Measurements from ENCODE around the gene C3. TPM values are rescaled to one million over a fixed set of nuclear protein-coding genes. Genes with fewer than 3 reads are reported as not detected.

Gene C3
- total RNA-seq (2021; fragmentation: NEBNext Ultra II Directional; extraction: Animal tissue kit (Norgen Biotek cat#: 25700)): 1 to 10 TPM in 4 of 6 experiments, under 1 TPM in 2; 0.82 to 1.5 (median 1.2) TPM
- long read RNA-seq: 0 reads

- H3K4me3 Mint-ChIP-seq: no peak within 1 kb of the TSS
- peaks cover 20% of the 10 kb centered on the region for H3K27me3 Mint-ChIP-seq (ENCODE audit: insufficient read depth)
- H3K27ac Mint-ChIP-seq: no peak within 1 kb of the TSS
- DNase-seq: peak; percentile 50
- H3K9me3 Mint-ChIP-seq: peaks cover 14% of the 10 kb centered on the region
- TF ChIP-seq CTCF (IDR thresholded peaks at IDR 0.05): no peak
- peaks cover 20% of the 10 kb centered on the region for H3K4me1 Mint-ChIP-seq (ENCODE audit: low read depth)
- H3K36me3 Mint-ChIP-seq (ENCODE audit: low read depth): peaks cover 6% of the 10 kb centered on the region
Measured at GRCh38 chr19:6720369-6721137, at the start of gene C3. TSS of gene C3 (minus strand) at chr19:6720650. CDS start at chr19:6720589, 61 bp downstream.

DNA sequence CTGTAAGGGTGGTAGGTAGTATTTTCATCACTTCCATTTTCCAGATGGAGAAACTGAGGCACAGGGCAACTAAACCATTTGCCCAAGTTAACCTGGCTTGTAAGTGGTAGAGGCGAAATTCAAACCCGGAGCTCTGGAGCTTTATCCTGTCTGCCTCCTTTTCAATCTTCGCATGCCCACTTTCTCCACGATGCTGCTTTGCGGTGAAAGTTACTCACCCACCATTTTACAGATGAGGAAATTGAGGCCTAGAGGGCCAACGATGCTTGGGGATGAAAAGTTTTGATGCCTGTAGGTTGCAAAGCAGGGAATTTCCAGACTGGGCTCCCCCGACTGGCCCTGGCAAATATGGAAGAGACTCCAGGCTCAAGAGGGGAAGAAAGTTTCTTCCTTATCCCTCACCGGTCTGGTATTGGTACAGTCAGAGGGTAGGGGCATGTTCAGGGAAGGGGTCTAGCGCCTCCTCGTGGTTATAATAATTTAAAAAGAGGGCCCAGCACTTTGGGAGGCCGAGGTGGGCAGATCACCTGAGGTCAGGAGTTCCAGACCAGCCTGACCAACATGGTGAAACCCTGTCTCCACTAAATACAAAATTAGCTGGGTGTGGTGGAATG, 48.7 kb upstream of the C3 start:
- peak; percentile 76 for TF ChIP-seq CTCF (IDR thresholded peaks at IDR 0.05)
- no peaks in the 10 kb centered on the region for H3K36me3 Mint-ChIP-seq (ENCODE audit: low read depth)
- DNase-seq: no peak
- peaks cover 5% of the 10 kb centered on the region for H3K27me3 Mint-ChIP-seq (ENCODE audit: insufficient read depth)
- H3K27ac Mint-ChIP-seq: no peak overlapping the region
- no peaks in the 10 kb centered on the region for H3K9me3 Mint-ChIP-seq
- H3K4me3 Mint-ChIP-seq: no peak overlapping the region
- peaks cover 12% of the 10 kb centered on the region for H3K4me1 Mint-ChIP-seq (ENCODE audit: low read depth)

- TF ChIP-seq CTCF (IDR thresholded peaks at IDR 0.05): no peak
- Mint-ChIP-seq H3K36me3 (ENCODE audit: low read depth) (no peaks in the 10 kb centered on the region), H3K4me1 (ENCODE audit: low read depth) (peaks cover 12% of the 10 kb centered on the region), H3K27me3 (ENCODE audit: insufficient read depth) (peaks cover 5% of the 10 kb centered on the region), H3K27ac (no peak overlapping the region), H3K9me3 (no peaks in the 10 kb centered on the region), H3K4me3 (no peak overlapping the region)
- DNase-seq: no peak
Measured at GRCh38 chr19:6768236-6768785, 47.9 kb upstream of the C3 start.

DNA sequence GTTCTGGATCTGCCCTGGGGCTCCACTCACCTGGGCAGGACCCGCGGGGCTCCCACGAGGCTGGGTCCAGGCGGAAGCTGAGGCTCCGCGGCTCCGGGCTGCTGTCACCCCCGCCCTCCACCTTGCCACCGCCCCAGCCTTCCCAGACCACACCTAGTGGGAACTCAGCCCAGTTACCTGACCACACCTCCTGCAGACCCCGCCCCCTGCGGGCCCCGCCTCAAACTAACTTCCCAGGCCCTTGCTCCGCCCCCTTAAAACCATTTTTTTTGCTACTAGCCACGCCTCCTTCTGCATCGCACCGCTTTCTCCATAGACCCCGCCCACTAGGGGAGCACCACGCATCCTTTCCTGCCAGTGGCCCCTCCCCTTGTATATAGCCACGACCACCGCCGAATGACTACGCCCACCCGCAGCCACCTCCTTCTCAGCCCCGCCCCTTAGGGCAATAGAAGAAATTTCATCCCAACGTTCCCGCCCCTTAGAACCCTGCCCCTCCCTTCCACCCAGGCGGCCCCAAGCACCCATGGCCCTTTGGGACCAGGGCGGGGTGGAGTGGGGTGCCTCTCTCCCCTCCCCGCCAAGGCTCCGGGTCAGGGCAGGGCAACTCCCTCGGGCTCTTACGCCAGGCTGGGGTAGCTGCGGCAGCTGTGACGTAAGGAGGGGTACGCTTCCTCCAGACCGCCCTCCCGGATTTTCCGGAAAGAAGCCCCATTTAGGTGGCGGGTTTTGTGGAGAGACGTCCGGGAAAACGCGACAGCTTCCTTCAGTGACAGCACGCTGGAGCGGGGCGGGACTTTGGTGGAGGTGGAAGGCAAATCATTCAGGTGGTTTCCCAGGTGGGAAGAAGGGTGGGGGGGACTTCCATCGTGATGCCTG, 47.1 kb upstream of the C3 start, which contains the start of gene SH2D3A:
Gene SH2D3A, minus strand, starts transcription at position 79 of the 879 bp plus-strand sequence. CDS start 3,687 bp downstream, outside the sequence.
- H3K27ac Mint-ChIP-seq: no peak within 1 kb of the TSS
- no peak for TF ChIP-seq CTCF (IDR thresholded peaks at IDR 0.05)
- no peak for DNase-seq

DNA sequence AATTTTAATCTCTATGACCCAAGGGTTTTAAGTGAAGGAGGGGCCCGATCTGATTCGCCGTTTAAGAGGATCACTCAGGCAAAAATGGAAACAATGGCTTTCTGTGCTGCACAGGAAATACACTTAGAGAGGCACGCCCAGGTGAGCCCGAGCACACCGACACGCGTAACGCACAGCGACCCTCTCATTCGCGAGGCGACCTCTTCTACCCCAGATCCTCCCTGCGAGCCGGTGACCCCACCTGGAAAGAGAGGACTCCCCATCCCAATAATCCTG, 46.6 kb upstream of the C3 start:
- no peak for DNase-seq
- no peak overlapping the region for H3K27ac Mint-ChIP-seq
- peaks cover 5% of the 10 kb centered on the region for H3K27me3 Mint-ChIP-seq (ENCODE audit: insufficient read depth)
- no peaks in the 10 kb centered on the region for H3K36me3 Mint-ChIP-seq (ENCODE audit: low read depth)
- H3K9me3 Mint-ChIP-seq: no peaks in the 10 kb centered on the region
- TF ChIP-seq CTCF (IDR thresholded peaks at IDR 0.05): no peak
- peaks cover 12% of the 10 kb centered on the region for H3K4me1 Mint-ChIP-seq (ENCODE audit: low read depth)
- no peak overlapping the region for H3K4me3 Mint-ChIP-seq

More for the DNA sequence above, 47.1 kb upstream of the C3 start, which contains the start of gene SH2D3A:
- Mint-ChIP-seq H3K9me3 (no peaks in the 10 kb centered on the region), H3K4me1 (ENCODE audit: low read depth) (peaks cover 12% of the 10 kb centered on the region), H3K36me3 (ENCODE audit: low read depth) (no peaks in the 10 kb centered on the region), H3K27me3 (ENCODE audit: insufficient read depth) (peaks cover 5% of the 10 kb centered on the region), H3K4me3 (no peak within 1 kb of the TSS)

Measured in HFFc6 (cell line).